ENCODE results near the gene SEL1L3. TPM values are rescaled to one million over a fixed set of nuclear protein-coding genes. Genes with fewer than 3 reads are reported as not detected.

Gene SEL1L3
- total and polyA plus RNA-seq, 7 donors = 3.5 to 65.6 (median 8.1) TPM

- H3K27me3 ChIP-seq = no peaks in the 10 kb centered on the region
- no peak overlapping the region for H3K27ac ChIP-seq
- DNase-seq = no peak
- H3K4me3 ChIP-seq = no peak overlapping the region
- H3K36me3 ChIP-seq = no peaks in the 10 kb centered on the region
- intact Hi-C loops (cut with DNase I) = no loop called here
- 86 to 92% methylated on average over 4 of the region's 4 CpGs for WGBS, 2 donors
- no peaks in the 10 kb centered on the region for H3K4me1 ChIP-seq
- H3K9me3 ChIP-seq = no peaks in the 10 kb centered on the region
- TF ChIP-seq CTCF (IDR thresholded peaks at IDR 0.05) = no peak
- no peak for TF ChIP-seq POLR2A (IDR thresholded peaks at IDR 0.05)
- TF ChIP-seq POLR2AphosphoS5 (IDR thresholded peaks at IDR 0.05) = no peak
- no peak for TF ChIP-seq EP300 (IDR thresholded peaks at IDR 0.05)
Observed at GRCh38 chr4:25788703-25789238, 74.0 kb downstream of the SEL1L3 start.

GRCh38 chr4:25786497-25787065, 76.2 kb downstream of the SEL1L3 start:
- Histone ChIP-seq H3K9me3 (no peaks in the 10 kb centered on the region), H3K27ac (no peak overlapping the region), H3K36me3 (no peaks in the 10 kb centered on the region), H3K4me1 (no peaks in the 10 kb centered on the region), H3K27me3 (no peaks in the 10 kb centered on the region), H3K4me3 (no peak overlapping the region)
- no peak for DNase-seq
- TF ChIP-seq POLR2AphosphoS5 (IDR thresholded peaks at IDR 0.05) (no peak), POLR2A (IDR thresholded peaks at IDR 0.05) (no peak), CTCF (IDR thresholded peaks at IDR 0.05) (no peak), EP300 (IDR thresholded peaks at IDR 0.05) (no peak)
- intact Hi-C loops (cut with DNase I) = no loop called here
- 82 to 93% methylated on average over 4 of the region's 4 CpGs for WGBS, 2 donors

GRCh38 chr4:25783943-25784342, 78.8 kb downstream of the SEL1L3 start:
- intact Hi-C loops (cut with DNase I) = no loop called here
- no peak overlapping the region for H3K27ac ChIP-seq
- no peak overlapping the region for H3K4me3 ChIP-seq
- no peaks in the 10 kb centered on the region for H3K36me3 ChIP-seq
- 51 to 84% methylated on average over 9 of the region's 9 CpGs for WGBS, 2 donors
- H3K9me3 ChIP-seq = no peaks in the 10 kb centered on the region
- no peak for DNase-seq
- H3K27me3 ChIP-seq = no peaks in the 10 kb centered on the region
- no peaks in the 10 kb centered on the region for H3K4me1 ChIP-seq
- TF ChIP-seq POLR2AphosphoS5 (IDR thresholded peaks at IDR 0.05) = no peak
- TF ChIP-seq POLR2A (IDR thresholded peaks at IDR 0.05) = no peak
- no peak for TF ChIP-seq EP300 (IDR thresholded peaks at IDR 0.05)
- TF ChIP-seq CTCF (IDR thresholded peaks at IDR 0.05) = no peak

GRCh38 chr4:25783126-25783525, 79.7 kb downstream of the SEL1L3 start:
- Histone ChIP-seq H3K9me3 (no peaks in the 10 kb centered on the region), H3K36me3 (no peaks in the 10 kb centered on the region), H3K27ac (no peak overlapping the region), H3K4me1 (no peaks in the 10 kb centered on the region), H3K4me3 (no peak overlapping the region), H3K27me3 (no peaks in the 10 kb centered on the region)
- TF ChIP-seq POLR2AphosphoS5 (IDR thresholded peaks at IDR 0.05) (no peak), EP300 (IDR thresholded peaks at IDR 0.05) (no peak), CTCF (IDR thresholded peaks at IDR 0.05) (no peak), POLR2A (IDR thresholded peaks at IDR 0.05) (no peak)
- intact Hi-C loops (cut with DNase I) = no loop called here
- no peak for DNase-seq
- WGBS, 2 donors = 58 to 78% methylated on average over 1 of the region's 1 CpG

- no peaks in the 10 kb centered on the region for H3K27me3 ChIP-seq
- TF ChIP-seq EP300 (IDR thresholded peaks at IDR 0.05) (no peak), POLR2AphosphoS5 (IDR thresholded peaks at IDR 0.05) (no peak), POLR2A (IDR thresholded peaks at IDR 0.05) (no peak), CTCF (IDR thresholded peaks at IDR 0.05) (no peak)
- H3K9me3 ChIP-seq = no peaks in the 10 kb centered on the region
- no peaks in the 10 kb centered on the region for H3K4me1 ChIP-seq
- intact Hi-C loops (cut with DNase I) = no loop called here
- H3K27ac ChIP-seq = no peak overlapping the region
- WGBS, 2 donors = 82 to 97% methylated on average over 7 of the region's 7 CpGs
- H3K36me3 ChIP-seq = no peaks in the 10 kb centered on the region
- no peak for DNase-seq
- no peak overlapping the region for H3K4me3 ChIP-seq
Observed at GRCh38 chr4:25782482-25782881, 80.3 kb downstream of the SEL1L3 start.

All from sigmoid colon (tissue), 7 donors.